HepG2 (cell line): ENCODE results near the gene NOSIP. TPM values are rescaled to one million over a fixed set of nuclear protein-coding genes. Genes with fewer than 3 reads are reported as not detected.

Experiments
- CEBPB ChIP-seq: IDR thresholded peaks from 2 replicates; pipeline ENCODE4 v1.6.1; 2011; ENCODE audit warnings: low read depth, low read length, improper control_type of control experiment, borderline replicate concordance
- HMGA1 ChIP-seq: sonication (generic); formaldehyde crosslinking; conservative IDR thresholded peaks from 2 replicates; pipeline ENCODE4 v1.4.0; 2020; ENCODE audit warnings: missing genetic modification reagents
- IKZF1 ChIP-seq: fragments of 450-650 bp; IDR thresholded peaks from 2 replicates; pipeline ENCODE4 v1.7.1; 2016
- JDP2 ChIP-seq: sonication (generic); formaldehyde crosslinking; IDR thresholded peaks from 2 replicates; pipeline ENCODE4 v1.8.1; 2022; ENCODE audit warnings: missing genetic modification reagents, borderline replicate concordance
- MIXL1 ChIP-seq: IDR thresholded peaks from 2 replicates; pipeline ENCODE4 v1.6.1; 2016
- MTA3 ChIP-seq: sonication (generic); formaldehyde crosslinking; IDR thresholded peaks from 2 replicates; pipeline ENCODE4 v1.4.0; 2020; ENCODE audit warnings: missing genetic modification reagents
- PATZ1 ChIP-seq: sonication (generic); formaldehyde crosslinking; IDR thresholded peaks from 2 replicates; pipeline ENCODE4 v1.4.0; 2020; ENCODE audit warnings: missing genetic modification reagents
- PRDM15 ChIP-seq: sonication (generic); formaldehyde crosslinking; IDR thresholded peaks from 2 replicates; pipeline ENCODE4 v1.4.0; 2020; ENCODE audit warnings: missing genetic modification reagents
- PTBP1 ChIP-seq: fragments of 200-400 bp; formaldehyde crosslinking; IDR thresholded peaks from 2 replicates; pipeline ENCODE4 v1.6.1; 2018; ENCODE audit warnings: low read length, low read depth; ENCODE audit not compliant: poor library complexity, severe bottlenecking
- TARDBP ChIP-seq: sonication (generic); formaldehyde crosslinking; IDR thresholded peaks from 2 replicates; pipeline ENCODE4 v1.8.0; 2022; ENCODE audit warnings: mild to moderate bottlenecking, missing genetic modification reagents
- TBX2 ChIP-seq: sonication (generic); formaldehyde crosslinking; IDR thresholded peaks from 2 replicates; pipeline ENCODE4 v1.5.0; 2020; ENCODE audit warnings: missing genetic modification reagents, mild to moderate bottlenecking, borderline replicate concordance
- ZBTB38 ChIP-seq: sonication (generic); formaldehyde crosslinking; IDR thresholded peaks from 2 replicates; pipeline ENCODE4 v1.5.1; 2020; ENCODE audit warnings: mild to moderate bottlenecking, missing genetic modification reagents
- ZNF331 ChIP-seq: sonication (generic); formaldehyde crosslinking; IDR thresholded peaks from 2 replicates; pipeline ENCODE4 v1.4.0; 2020; ENCODE audit warnings: missing genetic modification reagents
- ZNF33A ChIP-seq: sonication (generic); formaldehyde crosslinking; IDR thresholded peaks from 2 replicates; pipeline ENCODE4 v1.5.1; 2020; ENCODE audit warnings: missing genetic modification reagents, mild to moderate bottlenecking, moderate library complexity, borderline replicate concordance
- ZNF740 ChIP-seq: sonication (generic); formaldehyde crosslinking; IDR thresholded peaks from 2 replicates; pipeline ENCODE4 v1.4.0; 2020; ENCODE audit warnings: missing genetic modification reagents
- ZNF746 ChIP-seq: sonication (generic); formaldehyde crosslinking; IDR thresholded peaks from 2 replicates; pipeline ENCODE4 v1.8.0; 2022; ENCODE audit warnings: mild to moderate bottlenecking, missing genetic modification reagents
- polyA plus RNA-seq, 8 experiments: library from polyadenylated mRNA; depleted of rRNA in 3 of 8; stranded (reverse) in 7 of 8; unstranded in 1 of 8; fragments of >200 nt; fragmentation: Illumina TruSeq in 4 of 8; extraction: Trizol in 4 of 8; gene quantifications; 2 replicates each; pipeline versions ENCODE4 v1.2.1 to v1.2.3, GENCODE V29; 2011 to 2016; ENCODE audit warnings: low read depth in 4 of 8, missing spikeins in 1 of 8, mixed read lengths in 1 of 8; ENCODE audit not compliant: insufficient read depth in 1 of 8
- total RNA-seq, 5 experiments: library from RNA; depleted of rRNA; stranded (reverse); fragments of >200 nt; fragmentation: Illumina TruSeq; extraction: Trizol; gene quantifications; 2 replicates each; pipeline ENCODE4 v1.2.3, GENCODE V29; 2016; ENCODE audit warnings: low read depth in 1 of 5
- TF ChIP-seq, protein P1 (sequence below): sonication (generic); formaldehyde crosslinking; IDR thresholded peaks from 2 replicates; pipeline ENCODE4 v1.4.0; 2020; ENCODE audit warnings: missing genetic modification reagents, borderline replicate concordance
- TF ChIP-seq, protein P2 (sequence below): sonication (generic); formaldehyde crosslinking; IDR thresholded peaks from 2 replicates; pipeline ENCODE4 v1.4.0; 2020; ENCODE audit warnings: mild to moderate bottlenecking, low read depth, missing genetic modification reagents

Gene NOSIP
- total and polyA plus RNA-seq, 2 of the 13 experiments (the other 11 are each of a cell fraction or from before 2014, with no cell fraction given): 54.3 to 78.0 TPM

- TF ChIP-seq PRDM15 (CRISPR knock-in tag) (no peak), JDP2 (CRISPR knock-in tag) (no peak), TARDBP (CRISPR knock-in tag) (peak; percentile 63), ZNF740 (CRISPR knock-in tag) (peak; percentile 50; the same call in 1 of the 2 replicates), MIXL1 (CRISPR knock-in tag) (peak; percentile 93), ZNF33A (CRISPR knock-in tag) (peak; percentile 86; the same call in 1 of the 2 replicates), PATZ1 (CRISPR knock-in tag) (no peak), TBX2 (CRISPR knock-in tag) (no peak; the same call in 1 of the 2 replicates), PTBP1 (no peak), ZNF331 (CRISPR knock-in tag) (peak; percentile 91), CEBPB (no peak), ZNF746 (CRISPR knock-in tag) (no peak; the same call in 1 of the 2 replicates), HMGA1 (no peak), IKZF1 (no peak), MTA3 (CRISPR knock-in tag) (no peak), ZBTB38 (CRISPR knock-in tag) (peak; percentile 75)
- TF ChIP-seq, protein P1, sequence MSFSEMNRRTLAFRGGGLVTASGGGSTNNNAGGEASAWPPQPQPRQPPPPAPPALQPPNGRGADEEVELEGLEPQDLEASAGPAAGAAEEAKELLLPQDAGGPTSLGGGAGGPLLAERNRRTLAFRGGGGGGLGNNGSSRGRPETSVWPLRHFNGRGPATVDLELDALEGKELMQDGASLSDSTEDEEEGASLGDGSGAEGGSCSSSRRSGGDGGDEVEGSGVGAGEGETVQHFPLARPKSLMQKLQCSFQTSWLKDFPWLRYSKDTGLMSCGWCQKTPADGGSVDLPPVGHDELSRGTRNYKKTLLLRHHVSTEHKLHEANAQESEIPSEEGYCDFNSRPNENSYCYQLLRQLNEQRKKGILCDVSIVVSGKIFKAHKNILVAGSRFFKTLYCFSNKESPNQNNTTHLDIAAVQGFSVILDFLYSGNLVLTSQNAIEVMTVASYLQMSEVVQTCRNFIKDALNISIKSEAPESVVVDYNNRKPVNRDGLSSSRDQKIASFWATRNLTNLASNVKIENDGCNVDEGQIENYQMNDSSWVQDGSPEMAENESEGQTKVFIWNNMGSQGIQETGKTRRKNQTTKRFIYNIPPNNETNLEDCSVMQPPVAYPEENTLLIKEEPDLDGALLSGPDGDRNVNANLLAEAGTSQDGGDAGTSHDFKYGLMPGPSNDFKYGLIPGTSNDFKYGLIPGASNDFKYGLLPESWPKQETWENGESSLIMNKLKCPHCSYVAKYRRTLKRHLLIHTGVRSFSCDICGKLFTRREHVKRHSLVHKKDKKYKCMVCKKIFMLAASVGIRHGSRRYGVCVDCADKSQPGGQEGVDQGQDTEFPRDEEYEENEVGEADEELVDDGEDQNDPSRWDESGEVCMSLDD (CRISPR knock-in tag): no peak; the same call in 1 of the 2 replicates
- TF ChIP-seq, protein P2, sequence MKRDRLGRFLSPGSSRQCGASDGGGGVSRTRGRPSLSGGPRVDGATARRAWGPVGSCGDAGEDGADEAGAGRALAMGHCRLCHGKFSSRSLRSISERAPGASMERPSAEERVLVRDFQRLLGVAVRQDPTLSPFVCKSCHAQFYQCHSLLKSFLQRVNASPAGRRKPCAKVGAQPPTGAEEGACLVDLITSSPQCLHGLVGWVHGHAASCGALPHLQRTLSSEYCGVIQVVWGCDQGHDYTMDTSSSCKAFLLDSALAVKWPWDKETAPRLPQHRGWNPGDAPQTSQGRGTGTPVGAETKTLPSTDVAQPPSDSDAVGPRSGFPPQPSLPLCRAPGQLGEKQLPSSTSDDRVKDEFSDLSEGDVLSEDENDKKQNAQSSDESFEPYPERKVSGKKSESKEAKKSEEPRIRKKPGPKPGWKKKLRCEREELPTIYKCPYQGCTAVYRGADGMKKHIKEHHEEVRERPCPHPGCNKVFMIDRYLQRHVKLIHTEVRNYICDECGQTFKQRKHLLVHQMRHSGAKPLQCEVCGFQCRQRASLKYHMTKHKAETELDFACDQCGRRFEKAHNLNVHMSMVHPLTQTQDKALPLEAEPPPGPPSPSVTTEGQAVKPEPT (CRISPR knock-in tag): no peak
Measured at GRCh38 chr19:49580264-49581006, at the start of gene NOSIP (continued).
